Stimulated activated CD8-positive, alpha-beta memory T cell treated with anti-CD3 and anti-CD28 coated beads, Interleukin-4, amount 100 ng/mL, for 1 hour (primary cell): ENCODE results near the gene C21orf58.
A peak's percentile ranks its signal among the peaks of the same experiment; 100 is the strongest.
"Not testable (repeated sequence)": the region's sequence is repeated elsewhere in the genome, so short reads cannot be mapped to it uniquely, and the experiment has no call there.

Source experiments
- DNase-seq, 2 donors: peaks; one replicate each; pipeline ENCODE4 v3.0.0-alpha.2; 2020; ENCODE audit warnings: low read depth in 2 of 2, low spot score in 1 of 2

C21orf58 gene

GRCh38 chr21:46323710-46324389, at the start of gene C21orf58, which contains the start of gene PCNT:
Gene C21orf58 (minus strand): TSS chr21:46323870. CDS start chr21:46322738, 1,132 bp downstream.
Gene PCNT (plus strand): TSS chr21:46324156. CDS start chr21:46324229, 73 bp downstream.
- DNase-seq = peak; percentile 87 to 97

- not testable (repeated sequence) for DNase-seq
Measured at GRCh38 chr21:46372947-46373346, 49.3 kb upstream of the C21orf58 start.

- DNase-seq = no peak
Measured at GRCh38 chr21:46372014-46372485, 48.4 kb upstream of the C21orf58 start.

GRCh38 chr21:46371204-46372013, 47.7 kb upstream of the C21orf58 start:
- no peak for DNase-seq

- no peak for DNase-seq
Measured at GRCh38 chr21:46369520-46370235, 46.0 kb upstream of the C21orf58 start.

GRCh38 chr21:46368533-46369285, 45.0 kb upstream of the C21orf58 start:
- peak in 1 of 2 donors; percentile 5 for DNase-seq

GRCh38 chr21:46366966-46367365, 43.3 kb upstream of the C21orf58 start:
- DNase-seq = no peak

- no peak for DNase-seq
Measured at GRCh38 chr21:46366561-46366960, 42.9 kb upstream of the C21orf58 start.

- DNase-seq = no peak
Measured at GRCh38 chr21:46366091-46366490, 42.4 kb upstream of the C21orf58 start.

- no peak for DNase-seq
Measured at GRCh38 chr21:46363698-46364097, 40.0 kb upstream of the C21orf58 start.

- DNase-seq = no peak
Measured at GRCh38 chr21:46362946-46363345, 39.3 kb upstream of the C21orf58 start.

- no peak for DNase-seq
Measured at GRCh38 chr21:46361935-46362334, 38.3 kb upstream of the C21orf58 start.

GRCh38 chr21:46361176-46361575, 37.5 kb upstream of the C21orf58 start:
- no peak for DNase-seq

- DNase-seq = no peak
Measured at GRCh38 chr21:46357684-46358425, 34.2 kb upstream of the C21orf58 start.

- DNase-seq = no peak
Measured at GRCh38 chr21:46357335-46357604, 33.6 kb upstream of the C21orf58 start.

GRCh38 chr21:46356494-46357334, 33.0 kb upstream of the C21orf58 start:
- no peak for DNase-seq

- no peak for DNase-seq
Measured at GRCh38 chr21:46356005-46356338, 32.3 kb upstream of the C21orf58 start.

- DNase-seq = no peak
Measured at GRCh38 chr21:46355161-46356004, 31.7 kb upstream of the C21orf58 start.

GRCh38 chr21:46354518-46354917, 30.8 kb upstream of the C21orf58 start:
- DNase-seq = no peak
